ENCODE measurements around the gene LHFPL3.
A peak's percentile ranks its signal among the peaks of the same experiment; 100 is the strongest.

LHFPL3 gene

GRCh38 chr7:104943502-104944343 is 615.3 kb downstream of the LHFPL3 start:
- DNase-seq = peak in 3 of 4 experiments; percentile 11 to 40 (median 17)

GRCh38 chr7:104945599-104945956 is 617.2 kb downstream of the LHFPL3 start:
- no peak for DNase-seq

GRCh38 chr7:104946338-104946737 is 617.9 kb downstream of the LHFPL3 start:
- DNase-seq = no peak

GRCh38 chr7:104950006-104950405 is 621.6 kb downstream of the LHFPL3 start:
- DNase-seq = no peak

- no peak for DNase-seq
These were observed 622.4 kb downstream of the LHFPL3 start for GRCh38 chr7:104950754-104951153.

- DNase-seq = no peak
These were observed 623.1 kb downstream of the LHFPL3 start for GRCh38 chr7:104951546-104951945.

GRCh38 chr7:104955276-104955675 is 626.9 kb downstream of the LHFPL3 start:
- no peak for DNase-seq

Measured in activated naive CD4-positive, alpha-beta T cell (primary cell).